Effector memory CD8-positive, alpha-beta T cell (primary cell): ENCODE results near the gene ABR.

Source experiments
- ATAC-seq: fragments of 150-1000 bp; cut with Tn5 transposase; replicated peaks from 2 replicates; pipeline ENCODE4 v1.10.0; 2021; ENCODE audit warnings: mild to moderate bottlenecking, moderate library complexity
- DNase-seq, 3 experiments: peaks; one replicate each; pipeline ENCODE4 v3.0.0; 2021
- H3K27ac Mint-ChIP-seq, 2 donors: one replicate each; pipeline ENCODE4 v1.8.0; 2022; ENCODE audit warnings: mild to moderate bottlenecking in 2 of 2, mixed read lengths in 2 of 2, moderate library complexity in 2 of 2
- H3K27me3 Mint-ChIP-seq, 2 donors: one replicate each; pipeline ENCODE4 v1.8.0; 2022; ENCODE audit warnings: mixed read lengths in 2 of 2
- H3K36me3 Mint-ChIP-seq: one replicate; pipeline ENCODE4 v1.8.0; 2022; ENCODE audit warnings: mild to moderate bottlenecking, moderate library complexity, mixed read lengths; ENCODE audit not compliant: insufficient read depth
- H3K4me1 Mint-ChIP-seq, 2 donors: one replicate each; pipeline ENCODE4 v1.8.0; 2022; ENCODE audit warnings: low read depth in 2 of 2, mixed read lengths in 2 of 2
- H3K4me3 Mint-ChIP-seq, 2 donors: one replicate each; pipeline ENCODE4 v1.8.0; 2022; ENCODE audit warnings: mild to moderate bottlenecking in 2 of 2, mixed read lengths in 2 of 2, moderate library complexity in 2 of 2
- H3K9me3 Mint-ChIP-seq, 2 donors: one replicate each; pipeline ENCODE4 v1.8.0; 2022; ENCODE audit warnings: mixed read lengths in 2 of 2

The ABR gene

GRCh38 chr17:1026599-1026975 is 153.2 kb downstream of the ABR start:
- Mint-ChIP-seq H3K4me1 (peaks cover 8% of the 10 kb centered on the region in 2 donors), H3K4me3 (no peak overlapping the region), H3K27ac (no peak overlapping the region), H3K9me3 (no peaks in the 10 kb centered on the region), H3K27me3 (no peaks in the 10 kb centered on the region), H3K36me3 (peaks cover 14% of the 10 kb centered on the region)
- no peak for DNase-seq
- ATAC-seq, result no peak

GRCh38 chr17:1025733-1026598 is 153.8 kb downstream of the ABR start:
- peaks cover 14% of the 10 kb centered on the region for H3K36me3 Mint-ChIP-seq
- DNase-seq (no peak), ATAC-seq (no peak)
- no peak overlapping the region for H3K4me3 Mint-ChIP-seq
- H3K27ac Mint-ChIP-seq, result peak overlapping the region in 1 of 2 donors; percentile 74
- H3K27me3 Mint-ChIP-seq, result no peaks in the 10 kb centered on the region
- H3K4me1 Mint-ChIP-seq, result peaks cover 8% of the 10 kb centered on the region in 2 donors
- no peaks in the 10 kb centered on the region for H3K9me3 Mint-ChIP-seq

GRCh38 chr17:1024076-1024475 is 155.7 kb downstream of the ABR start:
- no peak for ATAC-seq
- H3K27ac Mint-ChIP-seq, result no peak overlapping the region
- peaks cover 8 to 12% of the 10 kb centered on the region in 2 donors for H3K4me1 Mint-ChIP-seq
- H3K9me3 Mint-ChIP-seq, result no peaks in the 10 kb centered on the region
- DNase-seq, result no peak
- no peaks in the 10 kb centered on the region for H3K27me3 Mint-ChIP-seq
- H3K36me3 Mint-ChIP-seq, result peaks cover 20% of the 10 kb centered on the region
- H3K4me3 Mint-ChIP-seq, result no peak overlapping the region

- Mint-ChIP-seq H3K9me3 (no peaks in the 10 kb centered on the region), H3K27me3 (no peaks in the 10 kb centered on the region), H3K4me1 (peaks cover 8 to 9% of the 10 kb centered on the region in 2 donors), H3K36me3 (peaks cover 20% of the 10 kb centered on the region), H3K27ac (no peak overlapping the region), H3K4me3 (no peak overlapping the region)
- no peak for DNase-seq
- no peak for ATAC-seq
These were observed 157.3 kb downstream of the ABR start for GRCh38 chr17:1022278-1023024.

- Mint-ChIP-seq H3K9me3 (no peaks in the 10 kb centered on the region), H3K36me3 (peaks cover 17% of the 10 kb centered on the region), H3K27ac (no peak overlapping the region), H3K4me1 (peaks cover 7 to 8% of the 10 kb centered on the region in 2 donors), H3K27me3 (no peaks in the 10 kb centered on the region), H3K4me3 (no peak overlapping the region)
- DNase-seq, result no peak
- ATAC-seq, result no peak
These were observed 158.6 kb downstream of the ABR start for GRCh38 chr17:1021147-1021546.

GRCh38 chr17:1019451-1019850 is 160.3 kb downstream of the ABR start:
- H3K9me3 Mint-ChIP-seq, result no peaks in the 10 kb centered on the region
- ATAC-seq (no peak), DNase-seq (no peak)
- H3K27me3 Mint-ChIP-seq, result no peaks in the 10 kb centered on the region
- H3K27ac Mint-ChIP-seq, result peak overlapping the region; percentile 33 to 85
- peaks cover 7 to 8% of the 10 kb centered on the region in 2 donors for H3K4me1 Mint-ChIP-seq
- no peak overlapping the region for H3K4me3 Mint-ChIP-seq
- H3K36me3 Mint-ChIP-seq, result peaks cover 12% of the 10 kb centered on the region

GRCh38 chr17:1018547-1018946 is 161.2 kb downstream of the ABR start:
- H3K36me3 Mint-ChIP-seq, result peaks cover 15% of the 10 kb centered on the region
- no peaks in the 10 kb centered on the region for H3K27me3 Mint-ChIP-seq
- ATAC-seq, result no peak
- no peak overlapping the region for H3K27ac Mint-ChIP-seq
- DNase-seq, result no peak
- no peaks in the 10 kb centered on the region for H3K9me3 Mint-ChIP-seq
- peaks cover 7 to 8% of the 10 kb centered on the region in 2 donors for H3K4me1 Mint-ChIP-seq
- H3K4me3 Mint-ChIP-seq, result no peak overlapping the region

- Mint-ChIP-seq H3K36me3 (peaks cover 18% of the 10 kb centered on the region), H3K9me3 (no peaks in the 10 kb centered on the region), H3K4me3 (no peak overlapping the region), H3K27me3 (no peaks in the 10 kb centered on the region), H3K27ac (peak overlapping the region in 1 of 2 donors; percentile 20), H3K4me1 (no peaks in the 10 kb centered on the region)
- DNase-seq (no peak), ATAC-seq (no peak)
These were observed 166.1 kb downstream of the ABR start for GRCh38 chr17:1013729-1014090.

- no peaks in the 10 kb centered on the region for H3K9me3 Mint-ChIP-seq
- no peak overlapping the region for H3K4me3 Mint-ChIP-seq
- H3K4me1 Mint-ChIP-seq, result no peaks in the 10 kb centered on the region
- ATAC-seq (no peak), DNase-seq (no peak)
- H3K36me3 Mint-ChIP-seq, result peaks cover 18% of the 10 kb centered on the region
- H3K27ac Mint-ChIP-seq, result no peak overlapping the region
- no peaks in the 10 kb centered on the region for H3K27me3 Mint-ChIP-seq
These were observed 166.7 kb downstream of the ABR start for GRCh38 chr17:1012823-1013728.

- Mint-ChIP-seq H3K27ac (no peak overlapping the region), H3K4me3 (no peak overlapping the region), H3K9me3 (no peaks in the 10 kb centered on the region), H3K4me1 (no peaks in the 10 kb centered on the region), H3K36me3 (peaks cover 25% of the 10 kb centered on the region), H3K27me3 (no peaks in the 10 kb centered on the region)
- DNase-seq (no peak), ATAC-seq (no peak)
These were observed 167.7 kb downstream of the ABR start for GRCh38 chr17:1011760-1012735.

GRCh38 chr17:1011138-1011537 is 168.6 kb downstream of the ABR start:
- Mint-ChIP-seq H3K4me3 (no peak overlapping the region), H3K36me3 (peaks cover 25% of the 10 kb centered on the region), H3K27me3 (no peaks in the 10 kb centered on the region), H3K4me1 (no peaks in the 10 kb centered on the region), H3K27ac (no peak overlapping the region), H3K9me3 (no peaks in the 10 kb centered on the region)
- ATAC-seq (no peak), DNase-seq (no peak)

- Mint-ChIP-seq H3K36me3 (peaks cover 29% of the 10 kb centered on the region), H3K27me3 (no peaks in the 10 kb centered on the region)
- no peak for ATAC-seq
These were observed 169.2 kb downstream of the ABR start for GRCh38 chr17:1010586-1010985.

More at GRCh38 chr17:1010586-1010985, 169.2 kb downstream of the ABR start:
- no peak for DNase-seq
- Mint-ChIP-seq H3K27ac (no peak overlapping the region), H3K4me1 (no peaks in the 10 kb centered on the region), H3K9me3 (no peaks in the 10 kb centered on the region), H3K4me3 (no peak overlapping the region)
